NT2/D1 (cell line): ENCODE data around the gene HABP2.

Experiments
- SUZ12 ChIP-seq: IDR thresholded peaks from 2 replicates; pipeline ENCODE4 v1.6.1; 2011; ENCODE audit not compliant: insufficient read length, insufficient read depth; ENCODE audit errors: extremely low read depth
- YY1 ChIP-seq: IDR thresholded peaks from 2 replicates; pipeline ENCODE4 v1.6.1; 2011; ENCODE audit not compliant: insufficient read length, insufficient read depth
- ZNF274 ChIP-seq: IDR thresholded peaks from 2 replicates; pipeline ENCODE4 v1.6.1; 2011; ENCODE audit warnings: mild to moderate bottlenecking, low read depth, low read length

GRCh38 chr10:113532724-113533123 is 20.1 kb upstream of the HABP2 start:
- no peak for TF ChIP-seq YY1
- TF ChIP-seq ZNF274 = no peak
- TF ChIP-seq SUZ12 = no peak
